ENCODE results near the gene SCUBE1. TPM values are rescaled to one million over a fixed set of nuclear protein-coding genes. Genes with fewer than 3 reads are reported as not detected.

SCUBE1 gene
- total RNA-seq, 2 experiments from 2014 or later = not detected

GRCh38 chr22:43187171-43188099 is 155.7 kb downstream of the SCUBE1 start:
- H2AFZ ChIP-seq (ENCODE audit: low read length) = peak overlapping the region; percentile 64
- CTCF ChIA-PET (ENCODE audit: unreplicated experiment) = interaction anchor here (1.8 kb wide), 1 partner anchor 41 kb away, joined by 8 read pairs; no protein-coding TSS in a partner anchor
- peaks cover 22% of the 10 kb centered on the region; the same call in 1 of the 2 replicates for H3K79me2 ChIP-seq (ENCODE audit: insufficient read depth, low read depth, low read length)
- DNase-seq (ENCODE audit: low spot score) = peak; percentile 97
- peak; percentile 49; the same call in 1 of the 2 replicates for TF ChIP-seq CTCF (conservative IDR thresholded peaks at IDR 0.05; ENCODE audit: low read length)
- TF ChIP-seq EZH2phosphoT487 (IDR thresholded peaks at IDR 0.05; ENCODE audit: borderline replicate concordance, low read depth, low read length) = no peak
- no peaks in the 10 kb centered on the region for H3K9me2 ChIP-seq (ENCODE audit: insufficient read depth, low read length)
- peaks cover 17% of the 10 kb centered on the region; the same call in 1 of the 2 replicates for H3K36me3 ChIP-seq (ENCODE audit: insufficient read depth, low read length)
- peak overlapping the region; percentile 80 for H3K27ac ChIP-seq (ENCODE audit: low read depth, low read length, poor library complexity, severe bottlenecking)
- POLR2A ChIA-PET = interaction anchor here (0.7 to 1.4 kb wide), 4 partner anchors 26 to 709 kb away, joined by 3 to 5 read pairs (median 3); no protein-coding TSS in a partner anchor
- peak overlapping the region; percentile 70 for H3K4me3 ChIP-seq (ENCODE audit: low read depth, low read length, poor library complexity, severe bottlenecking)
- peaks cover 4% of the 10 kb centered on the region; the same call in 1 of the 2 replicates for H3K9me3 ChIP-seq (ENCODE audit: low read length)
- peaks cover 20% of the 10 kb centered on the region for H3K4me1 ChIP-seq (ENCODE audit: insufficient read depth, low read length, poor library complexity, severe bottlenecking)
- no TSS peak for BruUV-seq (replicated peaks)
- intact Hi-C loops (cut with micrococcal nuclease; ENCODE audit: unreplicated experiment) = loop anchor here (1.0 kb wide), 1 partner anchor 76 kb away; no protein-coding TSS in a partner anchor
- no peaks in the 10 kb centered on the region for H4K20me1 ChIP-seq (ENCODE audit: insufficient read depth, low read length)
- peak overlapping the region; percentile 90 for H3K4me2 ChIP-seq (ENCODE audit: low read length)

GRCh38 chr22:43186272-43187170 is 156.7 kb downstream of the SCUBE1 start, which contains the start of gene TTLL12:
TTLL12 (minus strand) TSS chr22:43187134; CDS start chr22:43187069, 65 bp downstream.
- H3K4me3 ChIP-seq (ENCODE audit: low read depth, low read length, poor library complexity, severe bottlenecking) = peak within 1 kb of the TSS; percentile 89
- peak within 1 kb of the TSS; percentile 64 for H2AFZ ChIP-seq (ENCODE audit: low read length)
- no peaks in the 10 kb centered on the region for H3K9me3 ChIP-seq (ENCODE audit: low read length)
- H3K4me1 ChIP-seq (ENCODE audit: insufficient read depth, low read length, poor library complexity, severe bottlenecking) = peaks cover 20% of the 10 kb centered on the region
- H3K9me2 ChIP-seq (ENCODE audit: insufficient read depth, low read length) = no peaks in the 10 kb centered on the region
- TF ChIP-seq EZH2phosphoT487 (IDR thresholded peaks at IDR 0.05; ENCODE audit: borderline replicate concordance, low read depth, low read length) (no peak), CTCF (conservative IDR thresholded peaks at IDR 0.05; ENCODE audit: low read length) (no peak)
- BruUV-seq (replicated peaks) = no TSS peak
- H4K20me1 ChIP-seq (ENCODE audit: insufficient read depth, low read length) = no peaks in the 10 kb centered on the region
- peak within 1 kb of the TSS; percentile 90 for H3K4me2 ChIP-seq (ENCODE audit: low read length)
- intact Hi-C loops (cut with micrococcal nuclease; ENCODE audit: unreplicated experiment) = loop anchor here (1.0 kb wide), 1 partner anchor 75 kb away; no protein-coding TSS in a partner anchor
- CTCF ChIA-PET (ENCODE audit: unreplicated experiment) = interaction anchor here (1.8 kb wide), 1 partner anchor 40 kb away, joined by 8 read pairs; no protein-coding TSS in a partner anchor
- peak within 1 kb of the TSS; percentile 80 for H3K27ac ChIP-seq (ENCODE audit: low read depth, low read length, poor library complexity, severe bottlenecking)
- POLR2A ChIA-PET = interaction anchor here (1.4 kb wide), 1 partner anchor 30 kb away, joined by 5 read pairs; no protein-coding TSS in a partner anchor
- peak; percentile 74 for DNase-seq (ENCODE audit: low spot score)
- peaks cover 22% of the 10 kb centered on the region; the same call in 1 of the 2 replicates for H3K79me2 ChIP-seq (ENCODE audit: insufficient read depth, low read depth, low read length)
- H3K36me3 ChIP-seq (ENCODE audit: insufficient read depth, low read length) = peaks cover 26% of the 10 kb centered on the region
